Renal cortical epithelial cell (primary cell): ENCODE data around the gene EYS. TPM values are rescaled to one million over a fixed set of nuclear protein-coding genes. Genes with fewer than 3 reads are reported as not detected.
A peak's percentile ranks its signal among the peaks of the same experiment; 100 is the strongest.
"Not testable (repeated sequence)": the region's sequence is repeated elsewhere in the genome, so short reads cannot be mapped to it uniquely, and the experiment has no call there.

Experiments
- DNase-seq: peaks from one replicate; pipeline ENCODE4 v3.0.0-alpha.2; 2011; ENCODE audit warnings: low read depth
- total RNA-seq: library from RNA; depleted of rRNA; stranded (reverse); fragments of >200 nt; gene quantifications from 2 replicates; pipeline ENCODE4 v1.2.3, GENCODE V29; 2014

EYS gene
- total RNA-seq, 1 donor from 2014 or later = 0.10 TPM

- no peak for DNase-seq
These were observed 1657.3 kb downstream of the EYS start for GRCh38 chr6:64049736-64050135.

GRCh38 chr6:64046746-64047208 lies 1660.2 kb downstream of the EYS start:
- no peak for DNase-seq

- no peak for DNase-seq
These were observed 1665.7 kb downstream of the EYS start for GRCh38 chr6:64041373-64041772.

GRCh38 chr6:64040113-64040512 lies 1666.9 kb downstream of the EYS start:
- no peak for DNase-seq

- DNase-seq = no peak
These were observed 1669.6 kb downstream of the EYS start for GRCh38 chr6:64037427-64037826.

- peak; percentile 19 for DNase-seq
These were observed 1671.9 kb downstream of the EYS start for GRCh38 chr6:64034910-64035655.

GRCh38 chr6:64034291-64034690 lies 1672.7 kb downstream of the EYS start:
- no peak for DNase-seq

- not testable (repeated sequence) for DNase-seq
These were observed 1675.9 kb downstream of the EYS start for GRCh38 chr6:64030950-64031618.

- DNase-seq = no peak
These were observed 1683.3 kb downstream of the EYS start for GRCh38 chr6:64023693-64024092.

- DNase-seq = no peak
These were observed 1692.4 kb downstream of the EYS start for GRCh38 chr6:64014595-64014994.

GRCh38 chr6:64013011-64013410 lies 1694.0 kb downstream of the EYS start:
- DNase-seq = peak; percentile 52

GRCh38 chr6:64012351-64013001 lies 1694.5 kb downstream of the EYS start:
- peak; percentile 48 for DNase-seq

GRCh38 chr6:64010666-64011065 lies 1696.4 kb downstream of the EYS start:
- no peak for DNase-seq

GRCh38 chr6:64010010-64010409 lies 1697.0 kb downstream of the EYS start:
- no peak for DNase-seq

- no peak for DNase-seq
These were observed 1700.8 kb downstream of the EYS start for GRCh38 chr6:64006246-64006645.

- no peak for DNase-seq
These were observed 1706.1 kb downstream of the EYS start for GRCh38 chr6:64000818-64001491.

GRCh38 chr6:63999613-64000012 lies 1707.4 kb downstream of the EYS start:
- no peak for DNase-seq

GRCh38 chr6:63998991-63999390 lies 1708.0 kb downstream of the EYS start:
- no peak for DNase-seq

GRCh38 chr6:63997734-63998133 lies 1709.3 kb downstream of the EYS start:
- DNase-seq = no peak

- no peak for DNase-seq
These were observed 1709.8 kb downstream of the EYS start for GRCh38 chr6:63997221-63997620.

- DNase-seq = no peak
These were observed 1721.8 kb downstream of the EYS start for GRCh38 chr6:63985223-63985622.

GRCh38 chr6:63975699-63976098 lies 1731.3 kb downstream of the EYS start:
- DNase-seq = peak; percentile 19
